ENCODE results near the gene ZNF200. TPM values are rescaled to one million over a fixed set of nuclear protein-coding genes. Genes with fewer than 3 reads are reported as not detected.

Gene ZNF200
- total and polyA plus RNA-seq, 8 donors, result 6.7 to 15.0 (median 12.7) TPM

GRCh38 chr16:3195975-3196374 is 39.0 kb downstream of the ZNF200 start:
- H3K27me3 ChIP-seq, result peaks cover 54 to 90% of the 10 kb centered on the region in 2 donors
- no peak overlapping the region for H3K4me3 ChIP-seq
- no peaks in the 10 kb centered on the region for H3K4me1 ChIP-seq
- TF ChIP-seq CTCF (IDR thresholded peaks at IDR 0.05), result no peak
- no peak overlapping the region for H3K27ac ChIP-seq
- H3K9me3 ChIP-seq, result peaks cover 0 to 2% of the 10 kb centered on the region in 2 donors
- no peaks in the 10 kb centered on the region for H3K36me3 ChIP-seq
- intact Hi-C loops (cut with DNase I), result no loop called here
- no peak for ATAC-seq
- no peak for DNase-seq

- no peak for TF ChIP-seq CTCF (IDR thresholded peaks at IDR 0.05)
- H3K9me3 ChIP-seq, result peaks cover 0 to 2% of the 10 kb centered on the region in 2 donors
- H3K4me1 ChIP-seq, result peaks cover under 1% of the 10 kb centered on the region in 2 donors
- no peak for DNase-seq
- no peak for ATAC-seq
- H3K4me3 ChIP-seq, result no peak overlapping the region
- intact Hi-C loops (cut with DNase I), result no loop called here
- H3K27me3 ChIP-seq, result peaks cover 66 to 92% of the 10 kb centered on the region in 2 donors
- no peak overlapping the region for H3K27ac ChIP-seq
- no peaks in the 10 kb centered on the region for H3K36me3 ChIP-seq
These were observed 40.2 kb downstream of the ZNF200 start for GRCh38 chr16:3194792-3195191.

GRCh38 chr16:3193221-3194212 is 41.4 kb downstream of the ZNF200 start:
- H3K4me3 ChIP-seq, result no peak overlapping the region
- peaks cover 0 to 2% of the 10 kb centered on the region in 2 donors for H3K9me3 ChIP-seq
- TF ChIP-seq CTCF (IDR thresholded peaks at IDR 0.05), result no peak
- H3K27ac ChIP-seq, result no peak overlapping the region
- H3K27me3 ChIP-seq, result peaks cover 79 to 96% of the 10 kb centered on the region in 2 donors
- intact Hi-C loops (cut with DNase I), result no loop called here
- no peaks in the 10 kb centered on the region for H3K36me3 ChIP-seq
- DNase-seq (no peak), ATAC-seq (no peak)
- peaks cover 10 to 13% of the 10 kb centered on the region in 2 donors for H3K4me1 ChIP-seq

GRCh38 chr16:3192476-3193019 is 42.4 kb downstream of the ZNF200 start:
- no peak overlapping the region for H3K4me3 ChIP-seq
- ATAC-seq, result no peak
- no peaks in the 10 kb centered on the region for H3K36me3 ChIP-seq
- no peak overlapping the region for H3K27ac ChIP-seq
- H3K4me1 ChIP-seq, result peaks cover 14 to 18% of the 10 kb centered on the region in 2 donors
- peaks cover 86 to 99% of the 10 kb centered on the region in 2 donors for H3K27me3 ChIP-seq
- no peak for DNase-seq
- intact Hi-C loops (cut with DNase I), result no loop called here
- no peak for TF ChIP-seq CTCF (IDR thresholded peaks at IDR 0.05)
- peaks cover 0 to 2% of the 10 kb centered on the region in 2 donors for H3K9me3 ChIP-seq

- TF ChIP-seq CTCF (IDR thresholded peaks at IDR 0.05), result no peak
- DNase-seq (no peak), ATAC-seq (no peak)
- H3K9me3 ChIP-seq, result peaks cover 0 to 2% of the 10 kb centered on the region in 2 donors
- peaks cover 86 to 100% of the 10 kb centered on the region in 2 donors for H3K27me3 ChIP-seq
- H3K4me1 ChIP-seq, result peaks cover 14 to 18% of the 10 kb centered on the region in 2 donors
- no peak overlapping the region for H3K27ac ChIP-seq
- intact Hi-C loops (cut with DNase I), result no loop called here
- no peaks in the 10 kb centered on the region for H3K36me3 ChIP-seq
- H3K4me3 ChIP-seq, result no peak overlapping the region
These were observed 44.0 kb downstream of the ZNF200 start for GRCh38 chr16:3190949-3191353.

Data from left lung (tissue), 10 donors.